Gastrocnemius medialis (tissue), 4 donors: ENCODE data around the gene C1orf35. TPM values are rescaled to one million over a fixed set of nuclear protein-coding genes. Genes with fewer than 3 reads are reported as not detected.

ENCODE experiments used
- ATAC-seq, 2 donors: fragments of 150-250 bp; one replicate each; pipeline ENCODE4 v1.9.1; 2016
- DNase-seq, 2 donors: peaks; one replicate each; pipeline ENCODE4 v3.0.0-alpha.2; 2019
- H3K27ac ChIP-seq, 4 donors: fragments of 200-600 bp; sonication (generic); 1 replicate in 1 of 4; 2 replicates in 3 of 4; pipeline ENCODE4 v1.5.1; 2016 to 2018; ENCODE audit warnings: mild to moderate bottlenecking in 2 of 4, moderate library complexity in 1 of 4
- H3K27me3 ChIP-seq, 3 donors: fragments of 200-600 bp; sonication (generic) in 2 of 3; 1 replicate in 1 of 3; 2 replicates in 2 of 3; pipeline versions ENCODE4 v1.5.1 to v1.6.0; 2016 to 2019; ENCODE audit warnings: mild to moderate bottlenecking in 1 of 3, moderate library complexity in 1 of 3
- H3K36me3 ChIP-seq, 2 donors: fragments of 200-600 bp; sonication (generic) in 1 of 2; one replicate each; pipeline ENCODE4 v1.5.1; 2017 to 2018
- H3K4me1 ChIP-seq, 2 donors: fragments of 200-600 bp; sonication (generic) in 1 of 2; one replicate each; pipeline ENCODE4 v1.5.1; 2016 to 2017; ENCODE audit warnings: mild to moderate bottlenecking in 2 of 2
- H3K4me3 ChIP-seq, 4 donors: fragments of 200-600 bp; sonication (generic) in 3 of 4; 1 replicate in 1 of 4; 2 replicates in 3 of 4; pipeline ENCODE4 v1.5.1; 2016 to 2019; ENCODE audit warnings: mild to moderate bottlenecking in 2 of 4
- H3K9me3 ChIP-seq, 3 donors: fragments of 200-600 bp; sonication (generic) in 2 of 3; 1 replicate in 1 of 3; 2 replicates in 2 of 3; pipeline ENCODE4 v1.5.1; 2016 to 2019
- CTCF ChIP-seq, 5 experiments: fragments of 450-650 bp in 3 of 5; fragments of 200-600 bp in 2 of 5; sonication (generic) in 2 of 5; IDR thresholded peaks in 4 of 5; conservative IDR thresholded peaks in 1 of 5; 1 replicate in 4 of 5; 2 replicates in 1 of 5; pipeline ENCODE4 v1.5.1; 2016 to 2019; ENCODE audit warnings: antibody characterized with exemption in 5 of 5, mild to moderate bottlenecking in 3 of 5, moderate library complexity in 3 of 5
- POLR2A ChIP-seq, 2 donors: fragments of 450-650 bp; IDR thresholded peaks; one replicate each; pipeline ENCODE4 v1.6.1; 2017; ENCODE audit warnings: antibody characterized with exemption in 2 of 2, mild to moderate bottlenecking in 2 of 2, moderate library complexity in 2 of 2
- in situ Hi-C, 4 donors: fragments of 200-750 bp; cut with MboI; loops; one replicate each; pipeline versions ENCODE4 v1.15.0 to v1.8.0; 2017; ENCODE audit warnings: low sequenced_read_pairs in 4 of 4
- intact Hi-C: fragments of 100-400 bp; cut with DNase I; formaldehyde crosslinking; loops from one replicate; pipeline ENCODE4 v1.15.1; 2023; ENCODE audit warnings: low total_unique reads
- total RNA-seq, 4 donors: library from RNA; depleted of rRNA; stranded (reverse); fragments of >200 nt; gene quantifications; one replicate each; pipeline versions ENCODE4 v1.1.0 to v1.2.3, GENCODE V29; 2016

C1orf35 gene
- total RNA-seq, 4 donors from 2014 or later, result 5.9 to 11.0 (median 7.8) TPM

DNA sequence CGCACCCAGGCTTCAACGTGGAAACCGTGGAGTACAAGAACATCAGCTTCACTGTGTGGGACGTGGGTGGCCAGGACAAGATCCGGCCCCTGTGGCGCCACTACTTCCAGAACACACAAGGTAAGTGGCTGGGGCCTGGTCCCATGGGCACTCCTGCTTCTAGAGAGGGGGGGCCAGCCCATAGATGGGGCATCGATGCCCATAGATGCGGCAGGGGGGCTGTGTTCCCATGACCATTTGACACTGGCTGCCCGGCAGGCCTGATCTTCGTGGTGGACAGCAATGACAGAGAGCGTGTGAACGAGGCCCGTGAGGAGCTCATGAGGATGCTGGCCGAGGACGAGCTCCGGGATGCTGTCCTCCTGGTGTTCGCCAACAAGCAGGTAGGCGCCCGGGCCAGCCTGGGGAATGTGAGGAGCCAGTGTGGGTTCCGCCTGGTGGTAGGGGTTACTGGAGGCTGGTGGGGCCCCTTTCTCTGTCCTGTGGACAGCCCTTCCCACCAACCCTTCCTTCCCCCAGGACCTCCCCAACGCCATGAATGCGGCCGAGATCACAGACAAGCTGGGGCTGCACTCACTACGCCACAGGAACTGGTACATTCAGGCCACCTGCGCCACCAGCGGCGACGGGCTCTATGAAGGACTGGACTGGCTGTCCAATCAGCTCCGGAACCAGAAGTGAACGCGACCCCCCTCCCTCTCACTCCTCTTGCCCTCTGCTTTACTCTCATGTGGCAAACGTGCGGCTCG lies 5.6 kb downstream of the C1orf35 start:
- Histone ChIP-seq H3K36me3 (peaks cover 0 to 34% of the 10 kb centered on the region in 2 donors), H3K27ac (no peak overlapping the region), H3K4me1 (peaks cover 3 to 14% of the 10 kb centered on the region in 2 donors), H3K27me3 (no peaks in the 10 kb centered on the region), H3K4me3 (no peak overlapping the region), H3K9me3 (peaks cover 0 to 6% (median 0%) of the 10 kb centered on the region in 3 donors)
- in situ Hi-C loops, result loop anchor here in 1 of 4 donors (25.0 kb wide), 1 partner anchor 335 kb away; no protein-coding TSS in a partner anchor
- DNase-seq (no peak), ATAC-seq (no peak)
- intact Hi-C loops, result no loop called here
- no peak for TF ChIP-seq CTCF (IDR thresholded peaks at IDR 0.05 in 4 of 5, conservative IDR thresholded peaks at IDR 0.05 in 1 of 5)
- TF ChIP-seq POLR2A (IDR thresholded peaks at IDR 0.05), result no peak

DNA sequence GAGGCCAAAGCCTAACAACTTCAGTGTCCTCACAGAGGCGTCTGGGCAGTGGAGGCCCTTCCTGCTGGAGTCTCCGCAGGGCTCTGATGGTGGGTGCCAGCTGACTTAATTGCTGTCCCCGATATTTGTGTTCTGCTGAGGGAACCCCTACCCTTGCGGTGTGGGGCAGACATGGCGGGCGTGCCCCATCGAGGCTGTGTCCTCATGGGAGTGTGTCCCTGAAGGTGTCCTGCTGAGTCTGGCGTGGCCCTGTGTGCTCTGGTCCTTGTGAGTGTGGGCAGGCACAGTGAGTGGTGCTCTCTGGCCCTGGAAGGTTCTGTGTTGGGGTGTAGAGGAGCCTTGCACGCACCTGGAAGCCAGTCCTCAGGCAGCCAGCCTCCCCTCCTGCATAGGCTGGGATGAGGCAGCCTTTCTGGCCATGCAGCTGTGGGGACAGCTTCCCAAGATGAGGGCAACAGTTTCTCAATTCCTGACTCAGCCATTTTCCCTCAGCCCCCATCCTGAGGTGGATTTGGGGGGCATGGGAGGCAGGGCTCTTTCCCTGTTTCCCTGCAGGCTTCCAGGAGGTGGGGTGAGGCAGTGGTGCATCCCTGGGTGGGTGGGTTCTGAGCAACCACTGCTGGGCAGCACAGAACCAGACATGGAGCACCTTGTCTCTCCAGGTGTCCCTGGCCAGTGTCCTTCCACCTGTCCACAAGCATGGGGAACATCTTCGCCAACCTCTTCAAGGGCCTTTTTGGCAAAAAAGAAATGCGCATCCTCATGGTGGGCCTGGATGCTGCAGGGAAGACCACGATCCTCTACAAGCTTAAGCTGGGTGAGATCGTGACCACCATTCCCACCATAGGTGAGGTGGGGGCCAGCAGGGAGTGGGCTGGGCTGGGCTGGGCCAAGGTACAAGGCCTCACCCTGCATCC lies 6.5 kb downstream of the C1orf35 start:
- Histone ChIP-seq H3K27me3 (no peaks in the 10 kb centered on the region), H3K4me1 (peaks cover 11 to 13% of the 10 kb centered on the region in 2 donors), H3K9me3 (peaks cover 0 to 6% (median 0%) of the 10 kb centered on the region in 3 donors), H3K36me3 (peaks cover 0 to 34% of the 10 kb centered on the region in 2 donors), H3K4me3 (no peak overlapping the region), H3K27ac (peak overlapping the region in 1 of 4 donors; percentile 20)
- in situ Hi-C loops (loop anchor here in 1 of 4 donors (25.0 kb wide), 1 partner anchor 334 kb away; no protein-coding TSS in a partner anchor), intact Hi-C loops (no loop called here)
- no peak for TF ChIP-seq CTCF (IDR thresholded peaks at IDR 0.05 in 4 of 5, conservative IDR thresholded peaks at IDR 0.05 in 1 of 5)
- TF ChIP-seq POLR2A (IDR thresholded peaks at IDR 0.05), result no peak
- DNase-seq (peak in 1 of 2 donors; percentile 6), ATAC-seq (no peak)

- in situ Hi-C loops, result loop anchor here in 1 of 4 donors (25.0 kb wide), 1 partner anchor 334 kb away; no protein-coding TSS in a partner anchor
- Histone ChIP-seq H3K4me3 (no peak overlapping the region), H3K27ac (peak overlapping the region in 1 of 4 donors; percentile 20), H3K4me1 (peaks cover 17 to 19% of the 10 kb centered on the region in 2 donors), H3K9me3 (peaks cover 0 to 6% (median 0%) of the 10 kb centered on the region in 3 donors), H3K36me3 (peaks cover 0 to 33% of the 10 kb centered on the region in 2 donors), H3K27me3 (no peaks in the 10 kb centered on the region)
- TF ChIP-seq CTCF (IDR thresholded peaks at IDR 0.05 in 4 of 5, conservative IDR thresholded peaks at IDR 0.05 in 1 of 5) (no peak), POLR2A (IDR thresholded peaks at IDR 0.05) (no peak)
- intact Hi-C loops, result no loop called here
- no peak for ATAC-seq
- peak in 1 of 2 donors; percentile 9 for DNase-seq
Observed at GRCh38 chr1:228095938-228096337, 7.2 kb downstream of the C1orf35 start.

- Histone ChIP-seq H3K36me3 (peaks cover 0 to 29% of the 10 kb centered on the region in 2 donors), H3K27ac (no peak overlapping the region), H3K4me3 (no peak overlapping the region), H3K9me3 (peaks cover 0 to 6% (median 0%) of the 10 kb centered on the region in 3 donors), H3K4me1 (peaks cover 24 to 26% of the 10 kb centered on the region in 2 donors), H3K27me3 (no peaks in the 10 kb centered on the region)
- in situ Hi-C loops, result loop anchor here in 1 of 4 donors (25.0 kb wide), 1 partner anchor 333 kb away; no protein-coding TSS in a partner anchor
- ATAC-seq (no peak), DNase-seq (no peak)
- TF ChIP-seq CTCF (IDR thresholded peaks at IDR 0.05 in 4 of 5, conservative IDR thresholded peaks at IDR 0.05 in 1 of 5) (no peak), POLR2A (IDR thresholded peaks at IDR 0.05) (no peak)
- intact Hi-C loops, result no loop called here
Observed at GRCh38 chr1:228095161-228095560, 8.0 kb downstream of the C1orf35 start.
